Choroid plexus epithelial cell (primary cell): ENCODE data around the gene XIRP2.

Experiments used
- DNase-seq: peaks from one replicate; pipeline ENCODE4 v3.0.0-alpha.2; 2010; ENCODE audit warnings: low read depth
- H3K4me3 ChIP-seq: 2 replicates; pipeline ENCODE4 v1.5.1; 2011; ENCODE audit warnings: low read depth, mild to moderate bottlenecking, control low read depth, low read length, moderate library complexity
- TF ChIP-seq, protein P1 (sequence below): conservative IDR thresholded peaks from 2 replicates; pipeline ENCODE4 v1.5.1; 2011; ENCODE audit warnings: low read depth, mild to moderate bottlenecking, control low read depth, inconsistent platforms, low read length, moderate library complexity

The XIRP2 gene

GRCh38 chr2:167198576-167198975, 310.3 kb downstream of the XIRP2 start:
- TF ChIP-seq, protein P1, sequence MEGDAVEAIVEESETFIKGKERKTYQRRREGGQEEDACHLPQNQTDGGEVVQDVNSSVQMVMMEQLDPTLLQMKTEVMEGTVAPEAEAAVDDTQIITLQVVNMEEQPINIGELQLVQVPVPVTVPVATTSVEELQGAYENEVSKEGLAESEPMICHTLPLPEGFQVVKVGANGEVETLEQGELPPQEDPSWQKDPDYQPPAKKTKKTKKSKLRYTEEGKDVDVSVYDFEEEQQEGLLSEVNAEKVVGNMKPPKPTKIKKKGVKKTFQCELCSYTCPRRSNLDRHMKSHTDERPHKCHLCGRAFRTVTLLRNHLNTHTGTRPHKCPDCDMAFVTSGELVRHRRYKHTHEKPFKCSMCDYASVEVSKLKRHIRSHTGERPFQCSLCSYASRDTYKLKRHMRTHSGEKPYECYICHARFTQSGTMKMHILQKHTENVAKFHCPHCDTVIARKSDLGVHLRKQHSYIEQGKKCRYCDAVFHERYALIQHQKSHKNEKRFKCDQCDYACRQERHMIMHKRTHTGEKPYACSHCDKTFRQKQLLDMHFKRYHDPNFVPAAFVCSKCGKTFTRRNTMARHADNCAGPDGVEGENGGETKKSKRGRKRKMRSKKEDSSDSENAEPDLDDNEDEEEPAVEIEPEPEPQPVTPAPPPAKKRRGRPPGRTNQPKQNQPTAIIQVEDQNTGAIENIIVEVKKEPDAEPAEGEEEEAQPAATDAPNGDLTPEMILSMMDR: no peak
- H3K4me3 ChIP-seq: no peak overlapping the region
- no peak for DNase-seq

- H3K4me3 ChIP-seq: no peak overlapping the region
- DNase-seq: no peak
- TF ChIP-seq, protein P1: no peak
These were observed 311.7 kb downstream of the XIRP2 start for GRCh38 chr2:167200019-167200418.

- DNase-seq: peak; percentile 65
- no peak overlapping the region for H3K4me3 ChIP-seq
- TF ChIP-seq, protein P1: no peak
These were observed 321.5 kb downstream of the XIRP2 start for GRCh38 chr2:167209784-167210183.

DNA sequence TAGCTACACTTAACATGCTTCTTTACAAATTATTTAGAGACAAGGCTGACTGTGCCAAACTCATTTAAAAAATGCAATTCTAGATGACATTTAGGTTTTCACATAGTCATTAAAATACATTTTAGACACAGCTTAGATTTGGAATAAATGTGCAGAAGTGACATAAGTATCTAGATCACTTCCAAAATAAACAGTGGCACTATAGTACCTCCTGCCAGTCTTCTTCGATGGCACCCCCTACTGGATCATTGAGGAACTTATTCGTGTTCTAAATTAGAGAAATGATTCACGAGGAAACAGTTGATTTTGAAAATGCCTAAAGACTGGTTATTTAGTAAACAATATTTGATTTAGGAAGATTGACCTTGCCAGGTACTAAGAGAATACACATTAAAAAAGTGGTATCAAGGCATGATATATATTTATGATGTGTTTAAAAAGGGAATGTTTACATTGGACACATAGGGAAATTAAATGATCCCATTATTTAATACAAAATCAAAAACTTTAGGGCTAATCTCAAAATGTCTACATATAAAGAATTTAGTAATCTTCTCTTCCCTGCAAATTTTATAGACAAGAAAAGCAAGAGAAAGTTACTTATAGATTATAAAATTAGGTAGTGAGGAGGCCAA, 323.9 kb downstream of the XIRP2 start:
- no peak overlapping the region for H3K4me3 ChIP-seq
- TF ChIP-seq, protein P1: peak; percentile 82
- DNase-seq: peak; percentile 78

GRCh38 chr2:167215595-167215994, 327.3 kb downstream of the XIRP2 start:
- TF ChIP-seq, protein P1: no peak
- H3K4me3 ChIP-seq: no peak overlapping the region
- DNase-seq: no peak

DNA sequence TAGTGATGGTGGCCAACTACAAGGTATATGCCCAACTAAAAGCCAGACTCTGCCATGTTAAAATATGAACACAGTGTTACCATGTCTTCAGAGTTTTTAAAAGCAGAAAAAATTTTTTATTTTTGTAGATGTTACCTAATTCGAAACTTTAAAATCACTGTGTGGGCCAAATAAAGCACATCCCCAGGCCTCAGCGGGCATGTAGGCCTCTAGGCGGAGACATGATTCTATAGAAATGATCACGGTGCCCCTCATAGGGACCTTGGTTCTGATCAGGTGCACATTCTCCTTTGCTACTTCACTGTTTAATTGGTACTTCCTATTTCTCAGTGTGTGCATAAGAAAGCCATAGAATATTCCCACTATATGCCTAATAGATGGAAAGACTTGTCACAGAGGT, 349.2 kb downstream of the XIRP2 start:
- TF ChIP-seq, protein P1: no peak
- no peak overlapping the region for H3K4me3 ChIP-seq
- no peak for DNase-seq

DNA sequence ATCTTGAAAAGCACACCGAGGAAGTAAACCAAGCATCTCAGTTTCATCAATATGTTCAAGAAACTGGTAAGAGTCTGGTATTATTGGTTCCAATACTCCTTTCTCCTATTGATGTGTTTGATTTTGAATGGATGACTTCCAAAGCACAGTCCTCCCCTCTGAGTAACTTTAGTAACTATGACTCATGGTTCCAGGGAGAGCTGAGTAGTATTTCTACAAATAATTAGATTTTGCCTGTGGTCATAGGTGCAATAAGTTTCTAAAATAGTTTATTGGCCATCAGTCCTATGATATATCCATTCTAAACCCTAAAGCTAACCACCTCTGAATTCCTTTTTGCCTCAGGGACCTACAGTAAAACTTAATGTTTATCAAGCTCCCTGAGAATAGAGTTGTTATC, 352.4 kb downstream of the XIRP2 start:
- H3K4me3 ChIP-seq: no peak overlapping the region
- TF ChIP-seq, protein P1: no peak
- DNase-seq: peak; percentile 23
